ELF-1 (cell line): Measurements from ENCODE around the gene CTTNBP2NL.
"Not testable (repeated sequence)": the region's sequence is repeated elsewhere in the genome, so short reads cannot be mapped to it uniquely, and the experiment has no call there.

Experiments
- DNase-seq: peaks from one replicate; pipeline ENCODE4 v3.0.0-alpha.2; 2016; ENCODE audit warnings: low read depth, low spot score

CTTNBP2NL gene

GRCh38 chr1:112462953-112463279 is 66.9 kb downstream of the CTTNBP2NL start:
- no peak for DNase-seq

- peak; percentile 90 for DNase-seq
Measured at GRCh38 chr1:112464501-112464900, 68.5 kb downstream of the CTTNBP2NL start.

- no peak for DNase-seq
Measured at GRCh38 chr1:112465122-112465521, 69.1 kb downstream of the CTTNBP2NL start.

- peak; percentile 97 for DNase-seq
Measured at GRCh38 chr1:112466078-112466660, 70.2 kb downstream of the CTTNBP2NL start.

GRCh38 chr1:112470324-112470723 is 74.3 kb downstream of the CTTNBP2NL start:
- not testable (repeated sequence) for DNase-seq

GRCh38 chr1:112470966-112471365 is 75.0 kb downstream of the CTTNBP2NL start:
- DNase-seq, result no peak

GRCh38 chr1:112472142-112472541 is 76.1 kb downstream of the CTTNBP2NL start:
- no peak for DNase-seq

GRCh38 chr1:112477550-112477949 is 81.5 kb downstream of the CTTNBP2NL start:
- no peak for DNase-seq

- DNase-seq, result no peak
Measured at GRCh38 chr1:112478314-112478713, 82.3 kb downstream of the CTTNBP2NL start.

GRCh38 chr1:112486063-112486462 is 90.0 kb downstream of the CTTNBP2NL start:
- not testable (repeated sequence) for DNase-seq

GRCh38 chr1:112487686-112488085 is 91.7 kb downstream of the CTTNBP2NL start:
- not testable (repeated sequence) for DNase-seq

- DNase-seq, result no peak
Measured at GRCh38 chr1:112488141-112488540, 92.1 kb downstream of the CTTNBP2NL start.

GRCh38 chr1:112492076-112492475 is 96.1 kb downstream of the CTTNBP2NL start:
- no peak for DNase-seq

- no peak for DNase-seq
Measured at GRCh38 chr1:112493351-112493750, 97.3 kb downstream of the CTTNBP2NL start.

- DNase-seq, result no peak
Measured at GRCh38 chr1:112496290-112496689, 100.3 kb downstream of the CTTNBP2NL start.

GRCh38 chr1:112501810-112502641 is 106.0 kb downstream of the CTTNBP2NL start:
- DNase-seq, result peak; percentile 61

- no peak for DNase-seq
Measured at GRCh38 chr1:112502826-112503225, 106.8 kb downstream of the CTTNBP2NL start.

- DNase-seq, result no peak
Measured at GRCh38 chr1:112504001-112504660, 108.1 kb downstream of the CTTNBP2NL start.

GRCh38 chr1:112504661-112505399 is 108.8 kb downstream of the CTTNBP2NL start:
- no peak for DNase-seq

GRCh38 chr1:112505400-112505785 is 109.4 kb downstream of the CTTNBP2NL start:
- DNase-seq, result no peak

- DNase-seq, result no peak
Measured at GRCh38 chr1:112505878-112506277, 109.9 kb downstream of the CTTNBP2NL start.

- no peak for DNase-seq
Measured at GRCh38 chr1:112506306-112506705, 110.3 kb downstream of the CTTNBP2NL start.
